D721Med (cell line): ENCODE results near the gene AXIN2.
A peak's percentile ranks its signal among the peaks of the same experiment; 100 is the strongest.

ENCODE experiments used
- DNase-seq: peaks from one replicate; pipeline ENCODE4 v3.0.0; 2011; ENCODE audit warnings: low spot score; ENCODE audit not compliant: insufficient read length
- FAIRE-seq: peaks from 2 replicates; lab custom pipeline; 2011; peaks lifted over from hg19 to GRCh38; lab: Jason Lieb, UNC
- TF ChIP-seq, protein P1 (sequence below): IDR thresholded peaks from 2 replicates; pipeline ENCODE4 v1.5.1; 2012; ENCODE audit warnings: mild to moderate bottlenecking, control low read depth; ENCODE audit not compliant: insufficient read depth; ENCODE audit errors: missing control alignments

AXIN2 gene, protein sequence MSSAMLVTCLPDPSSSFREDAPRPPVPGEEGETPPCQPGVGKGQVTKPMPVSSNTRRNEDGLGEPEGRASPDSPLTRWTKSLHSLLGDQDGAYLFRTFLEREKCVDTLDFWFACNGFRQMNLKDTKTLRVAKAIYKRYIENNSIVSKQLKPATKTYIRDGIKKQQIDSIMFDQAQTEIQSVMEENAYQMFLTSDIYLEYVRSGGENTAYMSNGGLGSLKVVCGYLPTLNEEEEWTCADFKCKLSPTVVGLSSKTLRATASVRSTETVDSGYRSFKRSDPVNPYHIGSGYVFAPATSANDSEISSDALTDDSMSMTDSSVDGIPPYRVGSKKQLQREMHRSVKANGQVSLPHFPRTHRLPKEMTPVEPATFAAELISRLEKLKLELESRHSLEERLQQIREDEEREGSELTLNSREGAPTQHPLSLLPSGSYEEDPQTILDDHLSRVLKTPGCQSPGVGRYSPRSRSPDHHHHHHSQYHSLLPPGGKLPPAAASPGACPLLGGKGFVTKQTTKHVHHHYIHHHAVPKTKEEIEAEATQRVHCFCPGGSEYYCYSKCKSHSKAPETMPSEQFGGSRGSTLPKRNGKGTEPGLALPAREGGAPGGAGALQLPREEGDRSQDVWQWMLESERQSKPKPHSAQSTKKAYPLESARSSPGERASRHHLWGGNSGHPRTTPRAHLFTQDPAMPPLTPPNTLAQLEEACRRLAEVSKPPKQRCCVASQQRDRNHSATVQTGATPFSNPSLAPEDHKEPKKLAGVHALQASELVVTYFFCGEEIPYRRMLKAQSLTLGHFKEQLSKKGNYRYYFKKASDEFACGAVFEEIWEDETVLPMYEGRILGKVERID

DNA sequence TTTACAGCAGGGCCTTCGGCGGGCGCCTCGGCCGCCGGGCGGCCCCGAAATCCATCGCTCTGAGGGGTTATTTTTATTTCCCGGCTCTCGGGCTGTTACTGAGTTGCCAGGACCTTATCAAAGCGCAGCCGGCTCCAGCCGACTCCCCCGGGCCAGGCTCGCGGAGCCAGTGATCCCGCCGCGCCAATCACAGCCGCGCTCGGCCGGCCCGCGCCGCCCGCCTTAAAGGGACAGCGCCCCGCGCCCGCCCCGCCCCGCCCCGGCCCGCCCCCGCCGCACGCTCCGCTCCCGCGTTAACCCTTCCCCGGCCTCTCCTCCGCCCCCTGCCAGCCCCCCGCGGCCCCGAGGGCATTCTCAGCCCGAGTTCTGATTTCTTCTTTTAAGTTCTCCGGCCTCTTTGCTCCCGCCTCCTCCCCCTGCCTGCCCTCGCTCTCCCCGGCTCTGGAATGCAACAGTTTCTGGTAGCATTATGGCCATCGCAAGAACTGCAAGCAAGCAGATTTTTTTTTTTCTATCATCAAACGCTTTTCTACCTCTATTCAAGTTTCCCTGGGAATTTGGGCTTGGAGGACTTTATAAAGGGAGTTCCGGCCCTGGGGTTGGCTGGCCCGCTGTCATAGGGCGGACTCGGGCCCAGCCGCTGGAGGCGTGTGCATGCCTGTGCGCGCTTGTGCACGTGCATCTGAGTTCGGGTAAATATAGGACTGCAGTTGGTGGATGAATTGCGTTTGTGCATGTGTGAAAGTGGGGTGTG lies at the start of gene AXIN2:
Gene AXIN2 (minus strand): TSS at position 197 of the 754 bp plus-strand sequence. CDS start 3,028 bp downstream, outside the sequence.
- TF ChIP-seq, protein P1, sequence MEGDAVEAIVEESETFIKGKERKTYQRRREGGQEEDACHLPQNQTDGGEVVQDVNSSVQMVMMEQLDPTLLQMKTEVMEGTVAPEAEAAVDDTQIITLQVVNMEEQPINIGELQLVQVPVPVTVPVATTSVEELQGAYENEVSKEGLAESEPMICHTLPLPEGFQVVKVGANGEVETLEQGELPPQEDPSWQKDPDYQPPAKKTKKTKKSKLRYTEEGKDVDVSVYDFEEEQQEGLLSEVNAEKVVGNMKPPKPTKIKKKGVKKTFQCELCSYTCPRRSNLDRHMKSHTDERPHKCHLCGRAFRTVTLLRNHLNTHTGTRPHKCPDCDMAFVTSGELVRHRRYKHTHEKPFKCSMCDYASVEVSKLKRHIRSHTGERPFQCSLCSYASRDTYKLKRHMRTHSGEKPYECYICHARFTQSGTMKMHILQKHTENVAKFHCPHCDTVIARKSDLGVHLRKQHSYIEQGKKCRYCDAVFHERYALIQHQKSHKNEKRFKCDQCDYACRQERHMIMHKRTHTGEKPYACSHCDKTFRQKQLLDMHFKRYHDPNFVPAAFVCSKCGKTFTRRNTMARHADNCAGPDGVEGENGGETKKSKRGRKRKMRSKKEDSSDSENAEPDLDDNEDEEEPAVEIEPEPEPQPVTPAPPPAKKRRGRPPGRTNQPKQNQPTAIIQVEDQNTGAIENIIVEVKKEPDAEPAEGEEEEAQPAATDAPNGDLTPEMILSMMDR = peak; percentile 1
- DNase-seq (peak; percentile 91), FAIRE-seq (no peak)

DNA sequence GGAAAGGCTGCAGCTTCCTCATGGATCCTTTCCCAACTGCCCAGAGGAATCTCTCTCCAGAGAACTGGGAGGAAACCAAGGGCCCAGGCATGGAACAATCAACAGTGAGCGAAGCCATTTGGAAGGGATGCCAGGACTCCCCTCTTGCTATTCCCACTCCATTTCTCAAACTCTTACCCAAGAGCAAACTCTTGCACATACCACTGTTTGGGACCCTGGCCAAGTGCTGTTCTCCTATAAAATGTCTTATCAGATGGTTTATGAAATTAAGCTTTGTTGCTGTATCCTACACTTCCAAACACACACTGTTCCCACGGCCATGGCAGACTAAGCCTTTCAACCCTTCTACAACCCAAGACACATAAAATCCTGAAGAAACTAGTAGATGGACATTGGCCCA lies 48.3 kb upstream of the AXIN2 start:
- TF ChIP-seq, protein P1 = no peak
- no peak for FAIRE-seq
- DNase-seq = no peak

DNA sequence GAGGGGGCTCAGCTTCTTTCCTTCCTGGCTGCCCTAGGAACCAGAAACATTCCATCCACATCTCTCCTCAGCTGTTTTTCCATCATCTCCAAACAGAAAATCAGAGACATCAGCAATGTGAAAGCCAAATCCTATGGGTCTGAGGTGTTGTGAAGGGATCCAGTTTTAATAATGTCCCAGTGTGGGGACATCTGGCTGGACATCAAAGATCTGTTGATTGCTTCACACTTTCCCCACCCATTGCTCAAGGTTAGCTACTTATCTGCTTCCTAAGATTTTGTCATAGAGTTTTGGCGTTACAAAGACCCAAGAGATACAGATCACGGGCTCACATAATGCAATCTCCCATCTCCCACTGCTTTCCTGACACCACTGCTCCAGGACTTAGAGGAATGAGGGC lies 47.8 kb upstream of the AXIN2 start:
- FAIRE-seq (no peak), DNase-seq (no peak)
- TF ChIP-seq, protein P1 = no peak

DNA sequence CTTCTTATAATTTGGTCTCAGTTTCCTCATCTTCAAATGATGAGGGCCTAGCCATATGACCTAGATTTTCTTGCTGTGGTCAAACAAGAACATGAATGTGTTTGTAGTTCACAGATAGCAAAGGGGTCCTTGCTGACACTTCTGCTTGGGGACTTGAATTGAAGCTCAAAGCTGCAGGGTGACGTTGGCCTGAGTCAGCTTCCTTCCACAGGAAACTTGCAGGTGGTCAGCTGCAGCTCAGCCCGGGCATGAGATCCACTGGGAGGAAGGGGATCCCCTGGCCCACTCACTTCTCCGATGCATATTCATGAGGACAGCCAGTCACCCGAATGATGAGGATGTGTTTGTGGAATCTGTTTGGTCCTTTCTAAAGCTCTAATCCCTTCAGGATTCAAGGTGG lies 42.6 kb upstream of the AXIN2 start:
- DNase-seq (no peak), FAIRE-seq (no peak)
- TF ChIP-seq, protein P1 = no peak

DNA sequence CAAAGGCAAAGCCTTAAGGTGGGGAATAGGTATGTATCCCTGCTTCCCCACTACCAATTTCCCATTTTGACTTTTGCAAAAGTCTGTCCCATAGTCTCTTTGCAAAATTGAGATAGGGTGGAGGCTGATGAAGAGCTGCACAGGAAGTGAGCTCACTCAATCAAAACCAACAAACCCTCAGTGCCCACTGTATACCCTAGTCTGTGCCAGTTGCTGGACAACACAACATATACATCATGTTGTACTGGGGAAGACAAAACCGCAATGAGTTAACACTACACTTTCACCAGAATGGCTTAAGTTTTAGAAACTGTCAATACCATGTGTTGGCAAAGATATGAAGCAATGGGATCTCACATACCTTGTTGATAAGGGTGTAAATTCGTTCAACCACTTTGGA lies 40.4 kb upstream of the AXIN2 start:
- no peak for DNase-seq
- TF ChIP-seq, protein P1 = no peak
- FAIRE-seq = no peak

DNA sequence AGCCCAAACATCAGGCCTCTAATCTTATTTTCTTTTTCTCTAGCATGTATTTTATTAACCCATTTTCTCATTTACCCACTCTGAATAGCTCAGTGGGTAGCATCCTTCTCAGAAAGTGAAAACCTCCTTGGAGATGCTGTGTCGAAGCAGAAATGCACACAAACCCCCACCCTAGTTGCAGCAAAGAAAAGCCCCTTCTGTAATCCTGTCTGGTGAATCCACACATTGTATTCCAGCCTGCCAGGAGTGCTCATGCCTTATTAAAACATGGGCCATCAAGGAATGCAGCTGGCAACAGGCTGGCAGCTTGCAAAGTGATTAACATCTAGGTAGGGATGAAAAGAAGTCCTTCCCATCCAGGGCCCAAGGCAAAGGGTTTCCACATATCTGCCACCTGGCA lies 39.7 kb upstream of the AXIN2 start:
- TF ChIP-seq, protein P1 = no peak
- FAIRE-seq (no peak), DNase-seq (no peak)
